ENCODE results near the gene RBM5. TPM values are rescaled to one million over a fixed set of nuclear protein-coding genes. Genes with fewer than 3 reads are reported as not detected.

The RBM5 gene
- total RNA-seq, 1 donor from 2014 or later, result 124 TPM

- DNase-seq (ENCODE audit: low read depth), result peak; percentile 65
- Mint-ChIP-seq H3K27me3 (ENCODE audit: low read depth, unreplicated experiment) (no peaks in the 10 kb centered on the region), H3K4me3 (ENCODE audit: unreplicated experiment) (no peak overlapping the region), H3K4me1 (ENCODE audit: low read depth, unreplicated experiment) (peaks cover 4% of the 10 kb centered on the region), H3K27ac (ENCODE audit: unreplicated experiment) (no peak overlapping the region), H3K9me3 (ENCODE audit: unreplicated experiment) (no peaks in the 10 kb centered on the region), H3K36me3 (ENCODE audit: low read depth, unreplicated experiment) (peaks cover 20% of the 10 kb centered on the region)
- TF ChIP-seq CTCF (IDR thresholded peaks at IDR 0.05; ENCODE audit: insufficient read depth, low read depth, low read length), result no peak
- no peak for TF ChIP-seq EZH2 (IDR thresholded peaks at IDR 0.05; ENCODE audit: insufficient read depth, low read length)
- Histone ChIP-seq H4K20me1 (ENCODE audit: insufficient read depth, low read length) (peaks cover 90% of the 10 kb centered on the region), H3K27ac (ENCODE audit: low read depth, low read length) (no peak overlapping the region), H3K9me3 (ENCODE audit: insufficient read depth, low read depth, low read length) (no peaks in the 10 kb centered on the region), H3K4me3 (ENCODE audit: insufficient read depth, low read depth, low read length) (no peak overlapping the region), H3K79me2 (ENCODE audit: insufficient read depth, low read length) (peaks cover 46% of the 10 kb centered on the region), H3K4me2 (ENCODE audit: low read length) (no peak overlapping the region), H3K4me1 (ENCODE audit: insufficient read depth, low read length) (no peaks in the 10 kb centered on the region), H2AFZ (ENCODE audit: low read depth, low read length) (no peak overlapping the region), H3K36me3 (ENCODE audit: insufficient read depth, low read length) (peaks cover 79% of the 10 kb centered on the region), H3K27me3 (ENCODE audit: insufficient read depth, low read length) (no peaks in the 10 kb centered on the region), H3K9ac (ENCODE audit: low read length) (no peak overlapping the region)
- FAIRE-seq, result peak; percentile 20
Observed at GRCh38 chr3:50100956-50101845, 12.5 kb downstream of the RBM5 start.

GRCh38 chr3:50102558-50102957 lies 13.8 kb downstream of the RBM5 start:
- H4K20me1 ChIP-seq (ENCODE audit: insufficient read depth, low read length), result peaks cover 88% of the 10 kb centered on the region
- Mint-ChIP-seq H3K4me1 (ENCODE audit: low read depth, unreplicated experiment) (peaks cover 4% of the 10 kb centered on the region), H3K27ac (ENCODE audit: unreplicated experiment) (no peak overlapping the region), H3K27me3 (ENCODE audit: low read depth, unreplicated experiment) (no peaks in the 10 kb centered on the region), H3K4me3 (ENCODE audit: unreplicated experiment) (no peak overlapping the region), H3K9me3 (ENCODE audit: unreplicated experiment) (no peaks in the 10 kb centered on the region), H3K36me3 (ENCODE audit: low read depth, unreplicated experiment) (peaks cover 24% of the 10 kb centered on the region)
- H3K27ac ChIP-seq (ENCODE audit: low read depth, low read length), result no peak overlapping the region
- no peaks in the 10 kb centered on the region for H3K27me3 ChIP-seq (ENCODE audit: insufficient read depth, low read length)
- H3K4me3 ChIP-seq (ENCODE audit: insufficient read depth, low read depth, low read length), result no peak overlapping the region
- no peak for TF ChIP-seq EZH2 (IDR thresholded peaks at IDR 0.05; ENCODE audit: insufficient read depth, low read length)
- TF ChIP-seq CTCF (IDR thresholded peaks at IDR 0.05; ENCODE audit: insufficient read depth, low read depth, low read length), result no peak
- DNase-seq (ENCODE audit: low read depth) (no peak), FAIRE-seq (no peak)
- no peaks in the 10 kb centered on the region for H3K4me1 ChIP-seq (ENCODE audit: insufficient read depth, low read length)
- peaks cover 82% of the 10 kb centered on the region for H3K36me3 ChIP-seq (ENCODE audit: insufficient read depth, low read length)
- no peaks in the 10 kb centered on the region for H3K9me3 ChIP-seq (ENCODE audit: insufficient read depth, low read depth, low read length)
- no peak overlapping the region for H3K4me2 ChIP-seq (ENCODE audit: low read length)
- H3K79me2 ChIP-seq (ENCODE audit: insufficient read depth, low read length), result peaks cover 38% of the 10 kb centered on the region
- no peak overlapping the region for H2AFZ ChIP-seq (ENCODE audit: low read depth, low read length)
- H3K9ac ChIP-seq (ENCODE audit: low read length), result no peak overlapping the region

DNA sequence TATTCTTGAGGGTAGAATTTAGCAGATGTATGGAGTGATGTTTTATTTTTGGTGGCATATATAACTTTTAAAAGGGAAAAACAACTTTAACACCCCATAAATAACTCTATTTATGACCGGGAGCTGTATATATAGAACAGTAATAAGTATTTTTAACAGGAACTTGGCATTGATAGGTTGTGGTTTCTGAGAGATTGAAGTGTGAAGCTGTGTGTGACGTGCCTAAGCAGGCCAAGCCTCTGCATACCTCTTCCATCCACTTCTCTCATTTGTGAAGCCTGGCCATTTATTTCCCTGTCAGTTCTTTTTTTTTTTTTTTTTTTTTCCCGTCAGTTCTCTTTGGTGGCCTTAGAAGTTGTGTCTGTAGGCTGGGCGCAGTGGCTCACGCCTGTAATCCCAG lies 23.0 kb downstream of the RBM5 start:
- Histone ChIP-seq H3K27me3 (ENCODE audit: insufficient read depth, low read length) (no peaks in the 10 kb centered on the region), H2AFZ (ENCODE audit: low read depth, low read length) (no peak overlapping the region), H3K9me3 (ENCODE audit: insufficient read depth, low read depth, low read length) (no peaks in the 10 kb centered on the region), H4K20me1 (ENCODE audit: insufficient read depth, low read length) (peaks cover 88% of the 10 kb centered on the region), H3K27ac (ENCODE audit: low read depth, low read length) (no peak overlapping the region), H3K79me2 (ENCODE audit: insufficient read depth, low read length) (peaks cover 19% of the 10 kb centered on the region), H3K4me2 (ENCODE audit: low read length) (no peak overlapping the region), H3K36me3 (ENCODE audit: insufficient read depth, low read length) (peaks cover 91% of the 10 kb centered on the region), H3K9ac (ENCODE audit: low read length) (no peak overlapping the region), H3K4me3 (ENCODE audit: insufficient read depth, low read depth, low read length) (no peak overlapping the region), H3K4me1 (ENCODE audit: insufficient read depth, low read length) (no peaks in the 10 kb centered on the region)
- Mint-ChIP-seq H3K9me3 (ENCODE audit: unreplicated experiment) (no peaks in the 10 kb centered on the region), H3K36me3 (ENCODE audit: low read depth, unreplicated experiment) (peaks cover 17% of the 10 kb centered on the region), H3K27me3 (ENCODE audit: low read depth, unreplicated experiment) (no peaks in the 10 kb centered on the region), H3K27ac (ENCODE audit: unreplicated experiment) (no peak overlapping the region), H3K4me3 (ENCODE audit: unreplicated experiment) (no peak overlapping the region), H3K4me1 (ENCODE audit: low read depth, unreplicated experiment) (peaks cover 2% of the 10 kb centered on the region)
- no peak for DNase-seq (ENCODE audit: low read depth)
- TF ChIP-seq EZH2 (IDR thresholded peaks at IDR 0.05; ENCODE audit: insufficient read depth, low read length) (no peak), CTCF (IDR thresholded peaks at IDR 0.05; ENCODE audit: insufficient read depth, low read depth, low read length) (no peak)
- FAIRE-seq, result no peak
